Kidney epithelial cell (primary cell): Measurements from ENCODE around the gene FLRT1. TPM values are rescaled to one million over a fixed set of nuclear protein-coding genes. Genes with fewer than 3 reads are reported as not detected.

ENCODE experiments used
- DNase-seq: peaks from one replicate; pipeline ENCODE4 v3.0.0-alpha.2; 2010; ENCODE audit warnings: low read depth
- H3K27me3 ChIP-seq: 2 replicates; pipeline ENCODE4 v1.6.0; 2011; ENCODE audit warnings: low read length; ENCODE audit not compliant: control insufficient read depth, insufficient read depth
- H3K36me3 ChIP-seq: 2 replicates; pipeline ENCODE4 v1.5.1; 2011; ENCODE audit warnings: low read length; ENCODE audit not compliant: control insufficient read depth, insufficient read depth
- H3K4me3 ChIP-seq: 2 replicates; pipeline ENCODE4 v1.5.1; 2011; ENCODE audit warnings: low read depth, mild to moderate bottlenecking, control low read depth, low read length
- CTCF ChIP-seq: IDR thresholded peaks from 2 replicates; pipeline ENCODE4 v1.5.1; 2011; ENCODE audit warnings: mild to moderate bottlenecking, moderate library complexity, low read length, control low read depth, inconsistent platforms; ENCODE audit not compliant: insufficient read depth, poor library complexity, severe bottlenecking
- total RNA-seq: library from RNA; depleted of rRNA; stranded (reverse); fragments of >200 nt; gene quantifications from 2 replicates; pipeline ENCODE4 v1.2.3, GENCODE V29; 2015

FLRT1 gene
- total RNA-seq, 1 donor from 2014 or later: 0.13 TPM

- TF ChIP-seq CTCF: no peak
These were observed 16.4 kb upstream of the FLRT1 start for GRCh38 chr11:64019106-64020037.

DNA sequence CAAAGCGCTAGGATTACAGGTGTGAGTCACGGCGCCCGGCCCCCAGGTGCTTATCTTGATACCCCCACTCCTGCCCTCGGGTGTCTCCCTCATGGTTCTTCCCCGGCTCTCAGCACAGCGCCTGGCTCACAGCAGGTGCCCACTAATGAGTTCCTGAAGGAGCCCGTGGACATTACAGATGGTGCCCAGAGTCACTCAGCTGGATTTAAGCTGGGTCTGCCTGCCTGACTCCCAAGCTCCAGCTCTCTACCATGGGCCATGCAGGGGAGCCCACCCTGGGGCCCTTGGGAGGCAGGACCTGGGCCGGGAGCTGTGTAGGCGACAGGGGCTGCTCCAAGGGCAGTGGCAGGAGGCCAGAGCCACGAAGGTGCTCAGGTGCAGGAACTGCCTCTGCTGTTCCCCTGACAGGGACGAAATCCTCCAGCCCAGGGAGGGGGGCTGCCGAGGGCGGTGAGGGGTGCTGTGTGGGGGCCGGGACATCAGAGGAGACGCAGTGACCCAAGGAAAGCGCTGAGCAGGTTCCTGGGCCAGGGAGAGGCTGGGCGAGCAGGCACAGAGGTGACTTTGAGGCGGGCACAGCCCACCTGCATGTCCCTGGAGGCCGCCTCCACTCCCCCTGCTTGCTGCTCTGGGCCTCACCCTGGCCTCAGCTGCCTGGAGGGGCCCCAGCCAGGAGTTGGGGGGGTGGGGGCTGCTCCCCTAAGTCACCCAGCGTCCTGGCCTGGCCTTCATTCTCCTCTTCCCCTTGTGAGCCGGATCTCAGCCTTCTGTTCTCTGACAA, 14.6 kb upstream of the FLRT1 start:
- no peak for TF ChIP-seq CTCF
- no peaks in the 10 kb centered on the region for H3K36me3 ChIP-seq
- peaks cover 55% of the 10 kb centered on the region for H3K27me3 ChIP-seq
- H3K4me3 ChIP-seq: no peak overlapping the region
- DNase-seq: no peak

More at GRCh38 chr11:64019106-64020037, 16.4 kb upstream of the FLRT1 start:
- Histone ChIP-seq H3K4me3 (no peak overlapping the region), H3K27me3 (peaks cover 68% of the 10 kb centered on the region), H3K36me3 (no peaks in the 10 kb centered on the region)
- no peak for DNase-seq

DNA sequence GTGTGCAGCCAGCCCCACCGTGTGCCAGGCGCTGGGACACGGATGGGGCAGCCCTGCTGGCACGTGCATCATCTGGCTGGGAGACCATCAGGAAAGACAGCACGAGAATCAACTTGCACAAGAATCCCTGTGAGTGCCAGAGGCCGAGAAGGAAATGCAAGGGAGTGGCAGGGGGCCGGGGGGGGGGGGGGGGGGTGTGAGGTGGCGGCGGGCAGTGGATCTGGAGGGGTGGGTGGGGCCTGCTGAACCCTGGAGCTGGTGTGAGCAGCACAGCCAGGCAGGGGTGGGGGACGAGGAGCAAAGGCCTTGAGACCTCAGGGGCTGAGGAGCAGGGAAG, 14.0 kb upstream of the FLRT1 start:
- TF ChIP-seq CTCF: no peak
- H3K4me3 ChIP-seq: no peak overlapping the region
- DNase-seq: no peak
- H3K36me3 ChIP-seq: no peaks in the 10 kb centered on the region
- H3K27me3 ChIP-seq: peaks cover 50% of the 10 kb centered on the region

- peaks cover 48% of the 10 kb centered on the region for H3K27me3 ChIP-seq
- TF ChIP-seq CTCF: no peak
- H3K36me3 ChIP-seq: no peaks in the 10 kb centered on the region
- no peak overlapping the region for H3K4me3 ChIP-seq
- DNase-seq: no peak
These were observed 13.5 kb upstream of the FLRT1 start for GRCh38 chr11:64022125-64022784.

DNA sequence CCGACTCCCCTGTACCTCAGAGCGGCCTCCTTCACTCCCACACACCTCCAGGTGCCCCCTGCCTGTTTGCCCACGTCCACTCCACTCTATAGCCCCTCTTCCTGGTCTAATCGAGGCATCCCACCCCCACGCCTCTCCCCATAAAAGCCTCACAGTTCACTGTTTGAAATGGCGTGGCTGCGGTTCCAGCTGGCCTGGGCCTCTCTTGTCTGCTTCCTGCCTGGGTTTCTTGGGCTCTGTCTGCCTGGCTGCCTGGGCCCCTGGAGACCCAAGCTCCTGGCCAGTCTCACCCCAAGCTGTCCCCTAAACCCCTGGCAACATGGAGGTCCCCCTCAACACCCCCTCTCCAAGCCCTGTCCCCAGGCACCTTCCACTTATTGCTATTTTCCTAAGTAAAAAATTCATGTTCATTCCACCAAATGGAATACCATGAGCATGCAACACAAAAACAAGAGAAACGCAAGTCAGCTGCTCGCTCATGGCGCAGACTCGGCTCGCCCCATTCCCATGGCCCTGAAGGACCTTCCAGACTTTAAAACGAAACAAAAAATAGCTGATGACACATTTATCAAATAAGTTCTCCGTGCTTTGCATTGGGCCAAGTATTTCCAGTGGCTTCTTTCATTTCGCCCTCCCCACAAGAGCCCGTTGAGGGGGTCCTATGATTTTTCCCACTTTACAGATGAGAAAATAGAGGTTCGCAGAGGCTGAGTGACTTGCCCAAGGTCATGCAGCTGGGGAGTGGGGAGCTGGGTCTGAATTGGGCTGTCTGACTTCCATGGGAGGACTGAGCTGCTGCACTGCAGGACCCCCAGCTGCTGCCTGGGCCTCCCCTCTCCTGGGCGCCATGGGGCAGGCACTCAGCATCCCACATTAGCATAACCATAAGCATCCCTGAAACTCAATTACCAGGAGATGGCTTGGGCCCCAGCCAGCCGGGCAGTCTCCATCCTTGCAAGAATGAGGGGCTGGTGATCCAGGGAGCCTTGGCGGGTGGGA, 11.7 kb upstream of the FLRT1 start:
- no peak overlapping the region for H3K4me3 ChIP-seq
- DNase-seq: no peak
- H3K36me3 ChIP-seq: no peaks in the 10 kb centered on the region
- peaks cover 45% of the 10 kb centered on the region for H3K27me3 ChIP-seq
- no peak for TF ChIP-seq CTCF
